Kidney tubule cell (primary cell): ENCODE measurements around the gene SHOX.
"Not testable (repeated sequence)": the region's sequence is repeated elsewhere in the genome, so short reads cannot be mapped to it uniquely, and the experiment has no call there.

Experiments used
- DNase-seq: peaks from one replicate; pipeline ENCODE4 v3.0.0-alpha.2; 2018; ENCODE audit warnings: low spot score

The SHOX gene

GRCh38 chrX:621705-622503 is 8.7 kb upstream of the SHOX start:
- no peak for DNase-seq

- not testable (repeated sequence) for DNase-seq
Measured at GRCh38 chrX:622802-623201, 7.8 kb upstream of the SHOX start.

- DNase-seq: no peak
Measured at GRCh38 chrX:623268-623598, 7.4 kb upstream of the SHOX start.

GRCh38 chrX:623599-624315 is 6.8 kb upstream of the SHOX start:
- DNase-seq: no peak

- no peak for DNase-seq
Measured at GRCh38 chrX:625137-625691, 5.4 kb upstream of the SHOX start.

GRCh38 chrX:626047-626446 is 4.5 kb upstream of the SHOX start:
- not testable (repeated sequence) for DNase-seq

DNA sequence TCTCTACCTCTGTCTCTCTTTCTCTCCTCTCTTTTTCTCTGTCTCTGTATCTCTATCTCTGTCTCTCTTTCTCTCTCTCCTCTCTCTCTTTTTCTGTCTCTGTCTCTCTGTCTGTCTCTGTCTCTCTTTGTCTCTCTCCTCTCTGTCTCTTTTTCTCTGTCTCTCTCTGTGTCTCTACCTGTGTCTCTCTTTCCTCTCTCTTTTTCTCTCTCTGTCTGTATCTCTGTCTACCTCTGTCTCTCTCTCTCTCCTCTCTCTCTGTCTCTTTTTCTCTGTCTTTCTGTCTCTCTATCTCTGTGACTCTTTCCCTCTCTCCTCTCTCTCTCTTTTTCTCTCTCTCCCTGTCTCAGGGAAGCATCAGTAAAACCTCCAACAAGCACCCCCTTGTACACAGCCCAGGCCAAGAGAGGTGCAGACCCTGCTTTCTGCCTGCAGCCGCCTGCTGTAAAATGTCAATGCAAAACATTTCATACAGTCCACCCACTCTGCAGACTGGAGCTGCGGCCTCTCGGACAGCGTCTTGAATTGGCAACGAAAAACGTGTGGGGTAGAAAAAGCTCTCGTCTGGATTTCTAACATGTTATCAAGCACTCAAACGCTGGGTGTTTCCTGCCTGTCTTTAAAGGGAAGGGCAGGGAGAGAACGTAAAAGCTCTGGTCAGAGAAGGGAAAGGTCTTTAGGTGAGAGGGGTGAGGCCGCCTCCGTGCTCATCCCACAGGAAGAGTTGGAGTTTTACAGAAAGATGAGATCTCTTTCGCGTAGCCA is 3.7 kb upstream of the SHOX start:
- no peak for DNase-seq

DNA sequence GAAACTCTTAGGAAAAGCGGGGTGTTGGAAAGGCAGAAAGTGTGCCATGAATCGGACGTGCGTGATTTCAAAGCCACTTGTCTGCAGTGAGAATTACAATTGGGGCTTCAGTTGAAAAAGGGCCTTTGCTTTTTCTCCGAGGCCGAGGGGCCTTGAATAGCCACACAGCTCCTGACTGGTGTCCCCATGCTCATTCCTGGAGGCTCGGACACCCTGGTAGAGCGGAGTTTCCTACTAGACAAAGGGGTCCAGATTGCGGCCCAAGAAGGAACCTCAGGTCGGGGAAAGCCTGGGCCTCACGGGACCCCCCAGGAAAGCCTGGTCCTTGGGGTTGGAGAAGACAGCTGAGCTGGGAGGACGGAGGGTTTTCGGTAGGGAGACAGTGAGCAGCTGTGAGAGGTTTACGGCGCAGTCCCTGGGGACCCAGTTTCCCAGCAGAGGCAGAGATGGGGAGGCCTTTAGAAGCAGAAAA is 3.0 kb upstream of the SHOX start:
- DNase-seq: no peak

DNA sequence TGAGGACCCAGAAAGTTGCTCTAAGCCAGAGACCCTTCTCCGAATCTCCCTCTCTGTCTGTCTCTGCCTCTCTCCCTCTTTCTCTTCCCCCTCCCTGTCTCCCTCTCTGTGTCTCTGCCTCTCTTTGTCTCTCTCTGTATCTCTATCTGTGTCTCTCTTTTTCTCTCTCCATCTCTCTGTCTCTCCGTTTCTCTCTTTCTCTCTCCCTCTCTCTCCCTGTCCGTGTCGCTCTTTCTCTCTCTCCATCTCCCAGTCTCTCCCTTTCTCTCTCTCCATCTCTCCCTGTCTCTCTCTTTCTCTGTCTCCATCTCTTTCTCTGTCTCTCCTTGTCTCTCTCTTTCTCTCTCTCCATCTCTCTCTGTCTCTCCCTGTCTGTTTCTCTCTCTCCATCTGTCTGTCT is 2.6 kb upstream of the SHOX start:
- no peak for DNase-seq

DNA sequence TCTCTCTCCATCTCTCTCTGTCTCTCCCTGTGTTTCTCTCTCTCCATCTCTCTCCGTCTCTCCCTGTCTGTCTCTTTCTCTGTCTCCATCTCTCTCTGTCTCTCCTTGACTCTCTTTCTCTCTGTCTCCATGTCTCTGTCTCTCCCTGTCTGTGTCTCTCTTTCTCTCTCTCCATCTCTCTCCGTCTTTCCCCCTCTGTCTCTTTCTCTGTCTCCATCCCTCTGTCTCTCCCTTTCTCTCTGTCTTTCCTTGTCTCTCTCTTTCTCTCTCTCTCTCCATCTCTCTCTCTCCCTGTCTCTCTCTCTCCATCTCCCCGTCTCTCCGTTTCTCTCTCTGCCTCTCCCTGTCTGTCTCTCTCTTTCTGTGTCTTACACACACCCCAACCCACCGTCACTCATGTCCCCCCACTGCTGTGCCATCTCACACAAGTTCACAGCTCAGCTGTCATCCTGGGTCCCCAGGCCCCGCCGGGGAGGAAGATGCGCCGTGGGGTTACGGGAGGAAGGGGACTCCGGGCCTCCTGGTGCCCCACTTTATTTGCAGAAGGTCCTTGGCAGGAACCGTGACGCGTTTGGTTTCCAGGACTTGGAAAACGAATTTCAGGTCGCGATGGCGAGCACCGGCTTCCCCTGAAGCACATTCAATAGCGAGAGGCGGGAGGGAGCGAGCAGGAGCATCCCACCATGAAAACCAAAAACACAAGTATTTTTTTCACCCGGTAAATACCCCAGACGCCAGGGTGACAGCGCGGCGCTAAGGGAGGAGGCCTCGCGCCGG is 1.2 kb upstream of the SHOX start:
- no peak for DNase-seq

- no peak for DNase-seq
Measured at GRCh38 chrX:630007-630611, 482 bp upstream of the SHOX start.

GRCh38 chrX:631802-632365 is 1.3 kb downstream of the SHOX start:
- DNase-seq: no peak

- no peak for DNase-seq
Measured at GRCh38 chrX:632366-633042, 1.9 kb downstream of the SHOX start.

DNA sequence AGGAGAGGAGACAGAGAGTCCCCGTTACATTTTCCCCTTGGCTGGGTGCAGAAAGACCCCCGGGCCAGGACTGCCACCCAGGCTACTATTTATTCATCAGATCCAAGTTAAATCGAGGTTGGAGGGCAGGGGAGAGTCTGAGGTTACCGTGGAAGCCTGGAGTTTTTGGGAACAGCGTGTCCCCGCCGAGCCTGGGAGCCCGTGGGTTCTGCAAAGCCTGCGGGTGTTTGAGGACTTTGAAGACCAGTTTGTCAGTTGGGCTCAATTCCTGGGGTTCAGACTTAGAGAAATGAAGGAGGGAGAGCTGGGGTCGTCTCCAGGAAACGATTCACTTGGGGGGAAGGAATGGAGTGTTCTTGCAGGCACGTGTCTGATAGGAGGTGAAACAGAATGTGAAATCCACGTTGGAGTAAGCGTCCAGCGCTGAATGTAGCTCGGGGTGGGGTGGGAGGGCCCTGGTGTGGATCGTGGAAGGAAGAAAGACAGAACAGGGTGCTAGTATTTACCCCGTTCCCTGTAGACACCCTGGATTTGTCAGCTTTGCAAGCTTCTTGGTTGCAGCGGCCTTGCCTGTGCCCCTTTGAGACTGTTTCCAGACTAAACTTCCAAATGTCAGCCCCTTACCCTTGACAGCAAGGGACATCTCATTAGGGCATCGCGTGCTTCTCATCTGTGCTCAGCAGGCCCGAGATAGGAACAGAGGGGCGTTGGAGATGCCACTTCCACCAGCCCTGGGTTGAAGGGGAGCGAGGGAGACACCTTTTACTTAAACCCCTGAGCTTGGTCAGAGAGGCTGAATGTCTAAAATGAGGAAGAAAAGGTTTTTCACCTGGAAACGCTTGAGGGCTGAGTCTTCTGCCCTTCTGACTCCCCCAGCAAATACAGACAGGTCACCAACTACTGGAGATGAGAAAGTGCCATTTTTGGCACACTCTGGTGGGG is 2.7 kb downstream of the SHOX start:
- no peak for DNase-seq

DNA sequence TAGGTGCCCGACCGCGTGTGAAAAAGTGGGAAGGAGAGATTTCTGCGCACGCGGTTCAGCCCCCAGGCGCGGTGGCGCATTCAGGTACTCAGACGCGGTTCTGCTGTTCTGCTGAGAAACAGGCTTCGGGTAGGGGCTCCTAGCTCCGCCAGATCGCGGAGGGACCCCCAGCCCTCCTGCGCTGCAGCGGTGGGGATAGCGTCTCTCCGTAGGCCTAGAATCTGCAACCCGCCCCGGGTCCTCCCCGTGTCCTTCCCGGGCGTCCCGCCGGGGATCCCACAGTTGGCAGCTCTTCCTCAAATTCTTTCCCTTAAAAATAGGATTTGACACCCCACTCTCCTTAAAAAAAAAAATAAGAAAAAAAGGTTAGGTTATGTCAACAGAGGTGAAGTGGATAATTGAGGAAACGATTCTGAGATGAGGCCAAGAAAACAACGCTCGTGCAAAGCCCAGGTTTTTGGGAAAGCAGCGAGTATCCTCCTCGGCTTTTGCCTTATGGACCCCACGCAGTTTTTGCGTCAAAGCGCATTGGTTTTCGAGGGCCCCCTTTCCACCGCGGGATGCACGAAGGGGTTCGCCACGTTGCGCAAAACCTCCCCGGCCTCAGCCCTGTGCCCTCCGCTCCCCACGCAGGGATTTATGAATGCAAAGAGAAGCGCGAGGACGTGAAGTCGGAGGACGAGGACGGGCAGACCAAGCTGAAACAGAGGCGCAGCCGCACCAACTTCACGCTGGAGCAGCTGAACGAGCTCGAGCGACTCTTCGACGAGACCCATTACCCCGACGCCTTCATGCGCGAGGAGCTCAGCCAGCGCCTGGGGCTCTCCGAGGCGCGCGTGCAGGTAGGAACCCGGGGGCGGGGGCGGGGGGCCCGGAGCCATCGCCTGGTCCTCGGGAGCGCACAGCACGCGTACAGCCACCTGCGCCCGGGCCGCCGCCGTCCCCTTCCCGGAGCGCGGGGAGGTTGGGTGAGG is 3.7 kb downstream of the SHOX start:
- no peak for DNase-seq

DNA sequence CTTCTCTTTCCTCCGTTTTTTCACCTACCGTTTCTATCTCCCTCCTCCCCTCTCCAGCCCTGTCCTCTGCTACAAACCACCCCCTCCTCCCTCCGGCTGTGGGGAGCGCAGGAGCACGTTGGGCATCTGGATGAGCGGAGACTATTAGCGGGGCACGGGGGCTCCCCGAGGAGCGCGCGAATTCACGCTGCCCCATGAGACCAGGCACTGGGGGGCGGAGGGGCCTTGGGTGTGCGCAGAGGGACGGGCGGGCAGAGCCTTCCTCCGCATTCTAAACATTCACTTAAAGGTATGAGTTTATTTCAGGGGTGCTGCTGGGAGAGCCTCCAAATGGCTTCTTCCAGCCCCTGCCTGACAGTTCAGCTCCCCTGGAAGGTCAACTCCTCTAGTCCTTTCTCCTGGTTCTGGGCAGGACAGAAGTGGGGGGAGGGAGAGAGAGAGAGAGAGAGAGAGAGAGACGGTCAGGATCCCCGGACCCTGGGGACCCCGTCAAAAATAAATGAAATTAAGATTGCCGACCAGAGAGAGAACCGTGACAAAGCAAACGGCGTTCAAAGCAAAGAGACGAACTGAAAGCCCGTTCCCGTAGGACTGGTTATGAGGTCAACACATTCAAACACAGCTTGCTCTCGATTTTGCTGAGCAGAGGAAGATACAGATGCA is 5.0 kb downstream of the SHOX start:
- no peak for DNase-seq

GRCh38 chrX:636981-637659 is 6.5 kb downstream of the SHOX start:
- DNase-seq: no peak
